ENCODE measurements around the gene PLEKHA6. TPM values are rescaled to one million over a fixed set of nuclear protein-coding genes. Genes with fewer than 3 reads are reported as not detected.

Gene PLEKHA6
- total RNA-seq, 2 donors from 2014 or later: 24.5 to 49.3 TPM

- H3K27ac ChIP-seq: peak overlapping the region; percentile 96 to 99
- H3K4me1 ChIP-seq (replicated peaks): no peaks in the 10 kb centered on the region
- H3K36me3 ChIP-seq: no peaks in the 10 kb centered on the region
- 0% methylated on average over 3 of the region's 3 CpGs for WGBS
- DNase-seq (ENCODE audit: low spot score): no peak
- H3K9me3 ChIP-seq: no peaks in the 10 kb centered on the region
- no peaks in the 10 kb centered on the region for H3K27me3 ChIP-seq (replicated peaks; ENCODE audit: insufficient read depth)
- TF ChIP-seq POLR2AphosphoS5 (IDR thresholded peaks at IDR 0.05): no peak
- TF ChIP-seq POLR2A (IDR thresholded peaks at IDR 0.05): no peak
- no peak for TF ChIP-seq CTCF (IDR thresholded peaks at IDR 0.05)
- peak overlapping the region; percentile 79 to 87 for H3K4me3 ChIP-seq
- intact Hi-C loops (cut with DNase I): no loop called here
These were observed 47.7 kb upstream of the PLEKHA6 start for GRCh38 chr1:204407295-204407971.

GRCh38 chr1:204406621-204407020, 46.9 kb upstream of the PLEKHA6 start:
- Histone ChIP-seq H3K36me3 (no peaks in the 10 kb centered on the region), H3K9me3 (no peaks in the 10 kb centered on the region), H3K27me3 (replicated peaks; ENCODE audit: insufficient read depth) (no peaks in the 10 kb centered on the region), H3K27ac (peak overlapping the region; percentile 96 to 99), H3K4me1 (replicated peaks) (no peaks in the 10 kb centered on the region), H3K4me3 (peak overlapping the region; percentile 79 to 87)
- WGBS: 50% methylated on average over 4 of the region's 4 CpGs
- intact Hi-C loops (cut with DNase I): no loop called here
- no peak for DNase-seq (ENCODE audit: low spot score)
- TF ChIP-seq CTCF (IDR thresholded peaks at IDR 0.05) (no peak), POLR2A (IDR thresholded peaks at IDR 0.05) (no peak), POLR2AphosphoS5 (IDR thresholded peaks at IDR 0.05) (no peak)

GRCh38 chr1:204405988-204406387, 46.3 kb upstream of the PLEKHA6 start:
- no peaks in the 10 kb centered on the region for H3K4me1 ChIP-seq (replicated peaks)
- WGBS: 12% methylated on average over 2 of the region's 2 CpGs
- H3K27ac ChIP-seq: peak overlapping the region; percentile 96 to 99
- DNase-seq (ENCODE audit: low spot score): peak; percentile 61
- H3K9me3 ChIP-seq: no peaks in the 10 kb centered on the region
- peak; percentile 92 for TF ChIP-seq POLR2AphosphoS5 (IDR thresholded peaks at IDR 0.05)
- TF ChIP-seq POLR2A (IDR thresholded peaks at IDR 0.05): no peak
- no peaks in the 10 kb centered on the region for H3K27me3 ChIP-seq (replicated peaks; ENCODE audit: insufficient read depth)
- H3K36me3 ChIP-seq: no peaks in the 10 kb centered on the region
- H3K4me3 ChIP-seq: peak overlapping the region in 1 of 2 donors; percentile 87
- intact Hi-C loops (cut with DNase I): no loop called here

- WGBS: 46% methylated on average over 2 of the region's 2 CpGs
- H3K27ac ChIP-seq: peak overlapping the region in 1 of 2 donors; percentile 39
- TF ChIP-seq POLR2AphosphoS5 (IDR thresholded peaks at IDR 0.05): no peak
- no peak for TF ChIP-seq POLR2A (IDR thresholded peaks at IDR 0.05)
- no peak for TF ChIP-seq CTCF (IDR thresholded peaks at IDR 0.05)
- DNase-seq (ENCODE audit: low spot score): no peak
- no peaks in the 10 kb centered on the region for H3K4me1 ChIP-seq (replicated peaks)
- intact Hi-C loops (cut with DNase I): no loop called here
- H3K9me3 ChIP-seq: no peaks in the 10 kb centered on the region
- H3K4me3 ChIP-seq: no peak overlapping the region
- H3K36me3 ChIP-seq: no peaks in the 10 kb centered on the region
- no peaks in the 10 kb centered on the region for H3K27me3 ChIP-seq (replicated peaks; ENCODE audit: insufficient read depth)
These were observed 44.9 kb upstream of the PLEKHA6 start for GRCh38 chr1:204404629-204405028.

GRCh38 chr1:204402391-204402790, 42.7 kb upstream of the PLEKHA6 start:
- Histone ChIP-seq H3K27ac (no peak overlapping the region), H3K27me3 (replicated peaks; ENCODE audit: insufficient read depth) (no peaks in the 10 kb centered on the region), H3K36me3 (no peaks in the 10 kb centered on the region), H3K4me1 (replicated peaks) (no peaks in the 10 kb centered on the region), H3K9me3 (no peaks in the 10 kb centered on the region), H3K4me3 (no peak overlapping the region)
- DNase-seq (ENCODE audit: low spot score): no peak
- intact Hi-C loops (cut with DNase I): no loop called here
- TF ChIP-seq POLR2A (IDR thresholded peaks at IDR 0.05): no peak
- TF ChIP-seq CTCF (IDR thresholded peaks at IDR 0.05): no peak
- no peak for TF ChIP-seq POLR2AphosphoS5 (IDR thresholded peaks at IDR 0.05)
- WGBS: 94% methylated on average over 4 of the region's 4 CpGs

All from prostate gland (tissue), 2 donors.